IMR-90 (cell line): ENCODE results near the gene SLC23A1.

Experiments
- BHLHE40 ChIP-seq: fragments of 150-350 bp; IDR thresholded peaks from 2 replicates; pipeline ENCODE4 v1.6.1; 2016; ENCODE audit warnings: mild to moderate bottlenecking, low read depth, low read length
- CEBPB ChIP-seq: IDR thresholded peaks from 2 replicates; pipeline ENCODE4 v1.6.1; 2012; ENCODE audit warnings: low read depth, low read length, improper control_type of control experiment
- CHD1 ChIP-seq: IDR thresholded peaks from 2 replicates; pipeline ENCODE4 v1.6.1; 2012; ENCODE audit warnings: low read depth, low read length, improper control_type of control experiment
- CTCF ChIP-seq: conservative IDR thresholded peaks from 2 replicates; pipeline ENCODE4 v1.5.1; 2012; ENCODE audit warnings: mild to moderate bottlenecking, low read depth, low read length, improper control_type of control experiment
- ELK1 ChIP-seq: fragments of 150-350 bp; IDR thresholded peaks from 2 replicates; pipeline ENCODE4 v1.6.1; 2016; ENCODE audit warnings: low read depth, mild to moderate bottlenecking, low read length, moderate library complexity, borderline replicate concordance
- FOS ChIP-seq: fragments of 150-350 bp; IDR thresholded peaks from 2 replicates; pipeline ENCODE4 v1.6.1; 2016; ENCODE audit warnings: low read depth, low read length
- MAFK ChIP-seq: IDR thresholded peaks from 2 replicates; pipeline ENCODE4 v1.6.1; 2012; ENCODE audit warnings: low read depth, low read length, improper control_type of control experiment
- POLR2A ChIP-seq: IDR thresholded peaks from 2 replicates; pipeline ENCODE4 v1.6.1; 2012; ENCODE audit warnings: mild to moderate bottlenecking, low read depth, low read length
- RAD21 ChIP-seq: IDR thresholded peaks from 2 replicates; pipeline ENCODE4 v1.6.1; 2012; ENCODE audit warnings: low read length, improper control_type of control experiment
- RCOR1 ChIP-seq: IDR thresholded peaks from 2 replicates; pipeline ENCODE4 v1.6.1; 2012; ENCODE audit warnings: mild to moderate bottlenecking, low read length, improper control_type of control experiment; ENCODE audit not compliant: insufficient replicate concordance
- RFX5 ChIP-seq: IDR thresholded peaks from 2 replicates; pipeline ENCODE4 v1.8.0; 2012; ENCODE audit warnings: low read depth, mild to moderate bottlenecking, low read length, moderate library complexity
- SMC3 ChIP-seq: fragments of 150-350 bp; IDR thresholded peaks from 2 replicates; pipeline ENCODE4 v1.6.1; 2016; ENCODE audit warnings: low read depth, mild to moderate bottlenecking, antibody characterized with exemption, low read length, moderate library complexity

- TF ChIP-seq CTCF: no peak
- TF ChIP-seq CHD1: no peak
- no peak for TF ChIP-seq ELK1
- TF ChIP-seq FOS: no peak
- TF ChIP-seq POLR2A: peak; percentile 73
- TF ChIP-seq MAFK: peak; percentile 43; the same call in 1 of the 2 replicates
- no peak for TF ChIP-seq SMC3
- TF ChIP-seq RCOR1: no peak
- TF ChIP-seq CEBPB: no peak
- no peak for TF ChIP-seq BHLHE40
- TF ChIP-seq RAD21: no peak
- TF ChIP-seq RFX5: no peak
Observed at GRCh38 chr5:139403787-139404483, 20.8 kb upstream of the SLC23A1 start, which contains the start of gene SPATA24.
